HG02798 (cell line): ENCODE results near the gene CPNE2.
A peak's percentile ranks its signal among the peaks of the same experiment; 100 is the strongest.
"Not testable (repeated sequence)": the region's sequence is repeated elsewhere in the genome, so short reads cannot be mapped to it uniquely, and the experiment has no call there.

Source experiments
- ATAC-seq: cut with Tn5 transposase; IDR thresholded peaks from one replicate; pipeline ENCODE4 v1.9.1; 2021; ENCODE audit warnings: mild to moderate bottlenecking; ENCODE audit not compliant: unreplicated experiment, poor library complexity

Gene CPNE2

DNA sequence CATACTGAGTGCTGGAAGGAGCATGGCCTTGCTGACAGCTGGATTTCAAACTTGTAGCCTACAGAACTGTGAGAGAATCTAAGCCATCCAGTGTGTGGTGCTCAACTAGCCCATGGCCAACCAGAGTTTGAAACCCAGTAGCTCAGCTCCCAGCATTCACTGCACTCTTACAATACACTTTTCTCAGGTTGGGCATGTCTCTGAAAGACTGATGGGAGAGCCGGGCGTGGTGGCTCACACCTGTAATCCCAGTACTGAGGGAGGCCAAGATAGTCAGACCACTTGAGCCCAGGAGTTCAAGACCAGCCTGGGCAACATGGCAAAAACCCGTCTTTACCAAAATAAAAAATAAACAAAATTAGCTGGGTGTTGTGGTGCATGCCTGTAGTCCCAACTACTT is 3.8 kb downstream of the CPNE2 start:
- ATAC-seq, result no peak

GRCh38 chr16:57096793-57097192 is 4.4 kb downstream of the CPNE2 start:
- no peak for ATAC-seq

DNA sequence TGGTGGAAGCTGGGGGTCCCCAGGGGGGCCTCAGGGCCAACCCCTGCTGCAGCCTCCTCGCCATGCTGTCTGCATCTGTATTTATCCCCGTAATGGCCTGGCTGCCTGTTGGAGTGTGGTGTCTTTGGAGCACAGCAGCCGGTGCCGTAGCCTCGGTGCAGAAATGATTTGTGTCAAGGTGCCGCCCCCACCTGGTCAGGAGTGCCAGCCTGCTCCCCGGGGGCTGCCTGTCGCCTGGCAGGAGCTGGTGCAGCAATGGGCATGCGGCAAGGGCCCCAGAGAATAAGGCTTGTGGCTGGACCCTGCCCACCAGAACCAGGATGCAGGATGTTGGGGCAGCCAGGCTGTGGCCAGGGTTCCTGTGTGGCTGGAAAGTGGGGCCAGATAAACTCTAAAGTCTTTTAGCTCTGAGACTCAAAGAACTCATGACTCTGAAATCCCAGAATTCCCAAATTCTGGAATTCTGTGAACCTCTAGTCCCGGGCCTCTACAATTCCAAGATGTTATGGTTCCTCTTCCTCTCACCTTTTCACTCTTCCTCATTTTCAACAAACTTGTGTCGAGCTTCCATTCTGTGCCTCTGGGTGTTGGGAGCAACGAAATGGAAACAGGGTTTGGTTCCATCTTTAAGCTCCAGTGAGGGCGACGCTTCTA is 5.9 kb downstream of the CPNE2 start:
- no peak for ATAC-seq

- ATAC-seq, result not testable (repeated sequence)
Measured at GRCh38 chr16:57099965-57100364, 7.6 kb downstream of the CPNE2 start.

GRCh38 chr16:57100445-57100844 is 8.1 kb downstream of the CPNE2 start:
- no peak for ATAC-seq

DNA sequence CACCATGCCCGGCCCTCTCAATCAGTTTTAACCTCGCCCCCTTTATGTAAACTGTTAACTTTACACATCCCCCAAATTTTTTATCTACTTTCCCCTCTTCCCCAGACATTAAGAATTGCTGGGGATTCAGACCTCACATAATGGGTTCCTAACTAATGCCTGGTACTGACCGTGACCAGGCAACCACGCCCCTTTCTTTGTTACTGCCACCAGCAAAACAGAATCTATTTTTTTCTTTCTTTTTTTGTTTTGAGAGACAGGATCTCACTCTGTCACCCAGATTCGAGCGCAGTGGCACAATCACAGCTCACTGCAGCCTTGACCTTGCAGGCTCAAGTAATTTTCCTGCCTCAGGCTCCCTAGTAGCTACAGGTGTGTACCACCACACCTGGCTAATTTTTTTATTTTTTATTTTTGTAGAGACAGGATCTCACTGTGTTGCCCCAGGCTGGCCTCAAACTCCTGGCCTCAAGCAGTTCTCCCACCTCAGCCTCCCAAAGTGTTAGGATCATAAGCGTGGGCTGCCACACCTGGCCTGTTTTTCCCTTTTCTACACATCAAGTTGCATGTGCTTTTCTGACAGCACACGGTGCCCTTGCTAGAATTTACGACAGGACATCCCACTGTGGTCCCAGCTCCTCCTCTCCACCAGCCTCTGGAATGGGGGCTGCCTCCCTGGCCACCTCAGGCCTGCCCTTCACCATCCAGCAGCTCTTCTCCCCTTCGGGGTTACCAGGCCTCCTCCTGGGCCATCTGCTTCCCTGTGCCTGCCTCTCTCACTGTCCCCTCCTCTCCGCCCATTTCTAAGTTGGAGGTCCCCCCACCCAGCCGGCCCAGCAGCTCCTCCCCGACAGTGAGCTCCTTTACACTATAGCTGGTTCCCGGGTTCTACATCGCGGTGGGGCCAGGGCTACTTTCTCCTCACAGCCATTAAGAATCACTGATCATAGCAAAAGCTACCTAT is 10.8 kb downstream of the CPNE2 start:
- ATAC-seq, result no peak

DNA sequence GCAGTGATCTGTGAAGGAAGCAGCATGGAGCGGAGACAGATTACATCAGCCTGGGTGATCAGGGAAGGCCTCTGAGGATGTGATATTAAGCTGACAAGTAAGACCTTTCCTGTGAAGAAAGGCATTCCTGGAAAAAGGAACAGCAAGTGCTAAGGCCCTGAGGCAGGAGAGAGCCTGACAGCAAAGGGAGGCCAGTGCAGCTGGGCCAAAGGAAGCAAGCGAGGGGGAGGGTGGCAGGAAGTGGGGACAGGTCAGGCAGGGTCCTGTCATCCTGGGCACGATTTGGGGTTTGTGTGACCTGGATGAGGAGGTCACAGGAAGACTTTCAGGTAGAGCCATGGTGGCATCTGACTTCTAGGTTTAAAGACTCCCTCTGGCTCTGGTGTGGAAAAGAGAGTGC is 12.3 kb downstream of the CPNE2 start:
- no peak for ATAC-seq

GRCh38 chr16:57105184-57105583 is 12.8 kb downstream of the CPNE2 start:
- ATAC-seq, result no peak

DNA sequence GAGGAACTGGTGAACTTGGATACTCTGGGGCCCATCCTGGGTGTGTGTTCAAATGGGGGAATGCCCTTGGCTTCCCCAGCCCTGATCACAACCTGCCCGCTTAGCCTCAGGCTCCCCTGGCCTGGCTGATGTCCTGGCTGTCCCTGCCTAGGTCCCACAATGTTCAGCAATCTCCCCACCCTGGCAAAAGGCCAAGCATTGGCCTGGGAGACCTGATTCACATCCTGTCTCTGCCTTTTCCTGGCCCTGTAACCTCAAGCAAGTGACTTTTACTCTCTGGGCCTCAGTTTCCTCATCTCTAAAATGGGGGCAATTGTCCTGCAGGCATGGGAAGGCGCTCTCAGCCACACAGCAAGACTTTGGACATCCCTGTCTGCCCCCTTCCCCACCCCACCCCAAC is 14.4 kb downstream of the CPNE2 start:
- ATAC-seq, result no peak

GRCh38 chr16:57107321-57107922 is 15.0 kb downstream of the CPNE2 start:
- no peak for ATAC-seq

DNA sequence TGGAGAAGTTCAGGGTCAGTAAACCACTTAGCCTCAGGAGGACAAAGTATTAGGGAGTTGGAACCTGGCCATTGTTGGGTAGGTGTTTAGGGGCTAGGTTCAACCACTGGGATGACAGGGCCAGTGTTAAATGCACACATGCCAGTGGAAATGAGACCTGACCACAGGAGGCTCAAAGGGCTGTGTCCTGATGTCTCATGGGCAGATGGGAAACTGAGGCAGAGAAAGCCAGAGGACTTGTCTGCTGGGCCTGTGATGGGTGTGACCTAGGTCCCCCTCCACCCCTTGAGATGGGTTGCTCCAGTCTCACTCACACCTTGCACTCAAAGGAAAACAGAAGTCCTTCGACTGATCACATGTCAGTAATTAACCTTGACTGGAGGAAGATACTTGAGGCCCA is 16.0 kb downstream of the CPNE2 start:
- ATAC-seq, result no peak

DNA sequence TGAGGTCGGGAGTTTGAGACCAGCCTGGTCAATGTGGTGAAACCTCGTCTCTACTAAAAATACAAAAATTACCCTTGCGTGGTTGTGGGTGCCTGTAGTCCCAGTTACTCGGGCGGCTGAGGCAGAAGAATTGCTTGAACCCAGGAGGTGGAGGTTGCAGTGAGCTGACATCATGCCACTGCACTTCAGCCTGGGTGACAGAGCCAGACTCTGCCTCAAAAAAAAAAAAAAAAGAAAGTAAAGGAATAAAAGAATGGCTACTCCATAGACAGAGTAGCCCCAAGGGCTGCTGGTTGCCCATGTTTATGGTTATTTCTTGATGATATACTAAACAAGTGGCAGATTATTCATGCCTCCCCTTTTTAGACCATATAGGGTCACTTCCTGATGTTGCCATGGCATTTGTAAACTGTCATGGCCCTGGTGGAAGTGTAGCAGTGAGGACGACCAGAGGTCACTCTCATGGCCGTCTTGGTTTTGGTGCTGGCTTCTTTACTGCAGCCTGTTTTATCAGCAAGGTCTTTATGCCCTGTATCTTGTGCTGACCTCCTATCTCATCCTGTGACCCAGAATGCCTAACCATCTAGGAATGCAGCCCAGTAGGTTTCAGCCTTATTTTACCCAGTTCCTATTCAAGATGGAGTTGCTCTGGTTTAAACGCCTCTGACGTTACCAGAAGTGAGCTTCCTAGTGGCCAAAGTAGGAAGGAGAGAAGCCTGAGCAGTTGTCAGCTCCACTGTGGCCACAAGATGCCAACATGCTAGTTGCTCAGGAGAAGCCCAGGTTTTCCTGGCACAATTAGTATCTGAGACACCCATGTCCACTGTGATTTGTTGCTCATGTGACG is 17.1 kb downstream of the CPNE2 start:
- ATAC-seq, result not testable (repeated sequence)

- ATAC-seq, result no peak
Measured at GRCh38 chr16:57110937-57111336, 18.6 kb downstream of the CPNE2 start.

DNA sequence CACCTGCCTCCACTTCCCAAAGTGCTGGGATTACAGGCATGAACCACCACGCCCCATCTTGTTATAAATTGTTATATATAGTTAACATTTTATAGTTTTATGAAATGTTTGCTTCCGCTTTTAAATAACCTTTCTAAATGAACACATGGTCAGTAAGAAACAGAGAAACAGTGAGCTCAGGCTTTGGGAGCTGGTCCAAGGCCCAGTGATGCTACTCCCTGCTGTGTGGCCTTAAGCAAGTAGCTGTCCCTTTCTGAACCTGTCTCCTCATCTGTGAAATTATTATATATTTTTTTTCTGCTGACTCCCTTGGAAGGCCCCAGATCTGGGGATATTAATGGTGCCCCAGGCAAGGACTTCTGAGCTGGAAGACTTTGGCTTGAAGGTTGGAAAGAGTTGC is 19.0 kb downstream of the CPNE2 start:
- no peak for ATAC-seq

DNA sequence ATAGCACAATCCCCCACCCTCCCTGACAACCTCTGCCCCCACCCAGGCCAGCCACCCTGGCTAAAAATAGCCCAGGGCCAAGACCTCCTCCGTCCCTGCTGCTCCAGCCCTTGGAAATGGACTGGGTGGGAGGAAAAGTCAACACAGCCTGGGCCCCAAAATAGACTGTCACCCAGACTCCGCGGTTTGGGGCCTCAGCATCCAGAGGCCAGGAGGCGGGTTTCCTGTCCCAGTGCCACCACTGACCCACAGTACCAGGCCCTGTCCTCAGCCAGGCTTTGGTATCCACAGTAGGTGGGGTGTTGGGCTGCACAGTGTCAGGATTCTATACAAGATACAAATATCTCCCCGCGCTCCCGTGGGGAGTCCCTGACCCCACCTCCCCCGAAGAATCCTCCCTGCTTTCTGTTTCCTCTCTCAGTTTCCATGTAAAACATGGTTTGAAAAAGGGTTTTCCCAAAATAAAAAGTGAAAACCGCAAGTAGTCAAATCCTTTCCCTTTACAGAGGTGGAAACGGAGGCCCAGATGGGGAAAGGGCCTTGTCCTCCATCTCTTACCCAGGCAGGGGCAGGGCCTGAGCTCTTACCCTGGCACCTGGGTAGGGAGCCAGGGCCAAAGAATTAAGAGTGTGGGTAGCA is 20.1 kb downstream of the CPNE2 start:
- ATAC-seq, result peak; percentile 37

- ATAC-seq, result no peak
Measured at GRCh38 chr16:57113042-57113453, 20.7 kb downstream of the CPNE2 start.

DNA sequence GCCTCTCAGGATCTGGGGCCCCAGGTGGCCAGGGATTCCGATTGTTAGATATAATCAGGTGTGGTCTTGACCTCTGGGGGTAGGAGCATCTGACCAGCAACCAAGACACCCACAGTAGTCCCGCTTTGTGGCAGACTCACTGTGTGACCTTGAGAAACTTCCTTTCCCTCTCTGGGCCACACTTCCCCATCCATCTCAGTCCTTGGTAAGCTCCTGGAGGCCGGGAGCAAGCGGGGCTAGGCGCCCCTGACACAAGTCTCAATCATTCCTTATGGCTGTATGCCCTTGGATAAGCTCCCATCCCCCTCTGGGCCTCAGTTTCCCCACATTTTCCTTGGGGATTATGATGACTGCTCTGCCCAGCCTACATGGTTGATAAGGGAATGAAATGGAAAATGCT is 21.3 kb downstream of the CPNE2 start:
- no peak for ATAC-seq

DNA sequence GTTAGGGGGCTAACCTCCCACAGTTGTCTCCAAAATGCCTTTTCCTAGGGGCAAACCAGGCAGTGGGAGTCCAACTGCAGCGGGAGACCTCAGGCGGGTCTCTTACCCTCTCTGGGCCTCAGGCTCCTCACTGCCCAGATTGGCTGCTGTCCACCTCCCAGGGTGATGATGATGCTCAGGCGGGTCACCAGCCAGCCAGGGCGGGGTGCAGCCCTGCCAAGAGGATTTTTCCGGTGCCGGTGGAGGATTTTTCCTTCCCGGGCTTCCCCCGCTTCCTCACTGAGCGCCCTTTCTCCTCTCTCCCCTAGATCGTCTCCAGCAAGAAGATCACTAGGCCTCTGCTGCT is 22.8 kb downstream of the CPNE2 start:
- no peak for ATAC-seq

- no peak for ATAC-seq
Measured at GRCh38 chr16:57115514-57116182, 23.3 kb downstream of the CPNE2 start.
